Esophagus (tissue), 2 donors: ENCODE measurements around the gene MAP3K13. TPM values are rescaled to one million over a fixed set of nuclear protein-coding genes. Genes with fewer than 3 reads are reported as not detected.

Experiments used
- H3K27ac ChIP-seq, 2 donors: one replicate each; pipeline ENCODE4 v1.5.1; 2013; ENCODE audit warnings: low read depth in 2 of 2, mild to moderate bottlenecking in 2 of 2, inconsistent platforms in 1 of 2, low read length in 1 of 2, moderate library complexity in 1 of 2
- H3K27me3 ChIP-seq, 2 donors: one replicate each; pipeline ENCODE4 v1.6.1; 2013; ENCODE audit warnings: low read length in 2 of 2, control low read depth in 1 of 2, mild to moderate bottlenecking in 1 of 2; ENCODE audit not compliant: insufficient read depth in 2 of 2, control insufficient read depth in 1 of 2
- H3K36me3 ChIP-seq, 2 donors: one replicate each; pipeline ENCODE4 v1.6.1; 2013; ENCODE audit warnings: low read length in 1 of 2; ENCODE audit not compliant: control insufficient read depth in 2 of 2, insufficient read depth in 2 of 2
- H3K4me1 ChIP-seq, 2 donors: one replicate each; pipeline ENCODE4 v1.6.1; 2013; ENCODE audit warnings: low read length in 1 of 2; ENCODE audit not compliant: control insufficient read depth in 2 of 2, insufficient read depth in 2 of 2
- H3K4me3 ChIP-seq, 2 donors: one replicate each; pipeline ENCODE4 v1.5.1; 2013; ENCODE audit warnings: low read length in 2 of 2, mild to moderate bottlenecking in 2 of 2, low read depth in 1 of 2, moderate library complexity in 1 of 2
- H3K9me3 ChIP-seq, 2 donors: one replicate each; pipeline ENCODE4 v1.6.1; 2013; ENCODE audit warnings: mild to moderate bottlenecking in 2 of 2, low read depth in 1 of 2, low read length in 1 of 2, moderate library complexity in 1 of 2; ENCODE audit not compliant: control insufficient read depth in 2 of 2, insufficient read depth in 1 of 2
- WGBS, 2 donors: extraction: QIAGEN DNeasy Blood & Tissue Kit; methylation state at CpG; one replicate each; pipeline ENCODE4 v1.1.7; 2013; 5-methylcytosine and 5-hydroxymethylcytosine counted together
- polyA plus RNA-seq, 2 donors: library from polyadenylated mRNA; stranded (reverse); fragments of 200-250 nt; gene quantifications; one replicate each; pipeline ENCODE4 v1.2.3, GENCODE V29; 2013
- donor health status: healthy with polysubstance abuse.
- donor health status: Bipolar disorder and iron deficiency.

The MAP3K13 gene
- polyA plus RNA-seq, 2 donors: 14.7 to 25.5 TPM

DNA sequence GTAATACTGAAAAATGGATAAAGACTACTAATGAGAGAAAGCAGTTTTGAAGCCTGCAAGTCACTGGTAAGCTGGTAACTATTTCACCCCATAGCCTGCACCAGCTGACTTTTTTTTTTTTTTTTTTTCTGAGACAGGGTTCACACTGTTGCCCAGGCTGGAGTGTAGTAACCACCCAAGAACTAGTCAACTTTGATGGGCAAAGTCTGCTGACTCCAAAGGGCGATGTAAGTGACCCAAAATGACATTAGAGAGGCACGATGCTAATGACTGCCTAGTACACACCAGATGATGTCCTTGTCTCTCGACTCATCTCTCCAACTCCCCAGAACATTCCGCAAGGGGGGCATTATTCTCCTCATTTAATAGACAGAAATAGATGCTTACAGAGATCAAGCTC is 148.8 kb downstream of the MAP3K13 start:
- Histone ChIP-seq H3K27ac (no peak overlapping the region), H3K4me1 (no peaks in the 10 kb centered on the region), H3K36me3 (peaks cover 0 to 3% of the 10 kb centered on the region in 2 donors), H3K27me3 (no peaks in the 10 kb centered on the region), H3K9me3 (no peaks in the 10 kb centered on the region), H3K4me3 (no peak overlapping the region)
- WGBS, 2 donors: 83 to 90% methylated on average over 4 of the region's 4 CpGs

GRCh38 chr3:185517387-185518130 is 154.6 kb downstream of the MAP3K13 start:
- Histone ChIP-seq H3K36me3 (peaks cover 0 to 3% of the 10 kb centered on the region in 2 donors), H3K4me3 (no peak overlapping the region), H3K27me3 (no peaks in the 10 kb centered on the region), H3K9me3 (no peaks in the 10 kb centered on the region), H3K27ac (no peak overlapping the region), H3K4me1 (no peaks in the 10 kb centered on the region)
- 78 to 92% methylated on average over 2 of the region's 2 CpGs for WGBS, 2 donors

GRCh38 chr3:185519021-185519420 is 156.1 kb downstream of the MAP3K13 start:
- no peak overlapping the region for H3K27ac ChIP-seq
- no peak overlapping the region for H3K4me3 ChIP-seq
- H3K9me3 ChIP-seq: no peaks in the 10 kb centered on the region
- no peaks in the 10 kb centered on the region for H3K27me3 ChIP-seq
- H3K36me3 ChIP-seq: peaks cover 0 to 3% of the 10 kb centered on the region in 2 donors
- no peaks in the 10 kb centered on the region for H3K4me1 ChIP-seq
- 60 to 69% methylated on average over 5 of the region's 5 CpGs for WGBS, 2 donors

- no peak overlapping the region for H3K27ac ChIP-seq
- WGBS, 2 donors: 86 to 89% methylated on average over 7 of the region's 7 CpGs
- no peaks in the 10 kb centered on the region for H3K4me1 ChIP-seq
- H3K9me3 ChIP-seq: no peaks in the 10 kb centered on the region
- no peaks in the 10 kb centered on the region for H3K36me3 ChIP-seq
- H3K4me3 ChIP-seq: no peak overlapping the region
- no peaks in the 10 kb centered on the region for H3K27me3 ChIP-seq
These were observed 158.6 kb downstream of the MAP3K13 start for GRCh38 chr3:185521349-185522138.

- Histone ChIP-seq H3K4me3 (no peak overlapping the region), H3K27me3 (no peaks in the 10 kb centered on the region), H3K4me1 (peaks cover 0 to 6% of the 10 kb centered on the region in 2 donors), H3K27ac (no peak overlapping the region), H3K36me3 (no peaks in the 10 kb centered on the region), H3K9me3 (no peaks in the 10 kb centered on the region)
- WGBS, 2 donors: 83 to 94% methylated on average over 2 of the region's 2 CpGs
These were observed 163.5 kb downstream of the MAP3K13 start for GRCh38 chr3:185526349-185526951.

DNA sequence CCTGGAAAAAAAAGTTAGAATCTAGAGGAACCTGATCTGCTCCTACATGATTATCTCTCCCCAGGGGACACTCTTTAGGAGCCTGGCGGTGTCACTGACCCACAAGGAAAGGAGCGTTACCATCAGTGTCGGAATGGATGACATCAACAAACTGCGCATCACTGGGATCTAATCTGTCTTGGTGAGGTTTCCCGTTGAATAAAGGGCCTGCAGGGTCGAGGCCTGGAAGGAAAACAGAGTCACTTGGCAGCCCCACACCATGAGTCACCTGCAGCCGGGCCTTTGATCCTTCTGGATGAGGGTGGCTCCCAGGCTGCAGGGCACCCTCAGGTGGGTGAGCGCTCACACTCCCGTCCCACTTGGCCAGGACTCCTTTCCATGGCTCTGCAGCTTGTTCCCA is 164.4 kb downstream of the MAP3K13 start:
- WGBS, 2 donors: 48 to 56% methylated on average over 9 of the region's 9 CpGs
- no peak overlapping the region for H3K4me3 ChIP-seq
- peaks cover 0 to 6% of the 10 kb centered on the region in 2 donors for H3K4me1 ChIP-seq
- no peaks in the 10 kb centered on the region for H3K9me3 ChIP-seq
- no peaks in the 10 kb centered on the region for H3K36me3 ChIP-seq
- no peaks in the 10 kb centered on the region for H3K27me3 ChIP-seq
- H3K27ac ChIP-seq: peak overlapping the region; percentile 18 to 75

GRCh38 chr3:185528532-185528931 is 165.6 kb downstream of the MAP3K13 start:
- H3K27ac ChIP-seq: peak overlapping the region in 1 of 2 donors; percentile 41

DNA sequence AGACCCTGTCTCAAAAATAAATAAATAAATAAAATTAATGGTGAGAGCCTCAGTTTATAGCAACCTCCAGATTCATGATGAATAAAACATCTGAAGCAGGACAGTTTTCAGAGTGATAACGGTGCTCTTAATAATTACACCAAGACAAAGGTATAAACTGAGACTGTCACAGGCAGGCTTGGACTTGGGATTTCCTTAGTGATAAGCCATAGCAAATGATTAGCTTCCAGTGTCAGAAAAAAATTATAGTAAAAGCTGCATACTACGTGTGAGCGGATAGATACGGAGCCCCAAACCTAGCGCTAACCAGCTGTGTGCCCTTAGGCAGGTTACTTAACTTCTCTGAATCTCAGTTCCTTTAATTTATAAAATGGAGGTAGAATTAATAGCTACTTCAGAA is 167.9 kb downstream of the MAP3K13 start:
- 52 to 59% methylated on average over 5 of the region's 5 CpGs for WGBS, 2 donors
- no peaks in the 10 kb centered on the region for H3K9me3 ChIP-seq
- no peaks in the 10 kb centered on the region for H3K36me3 ChIP-seq
- no peak overlapping the region for H3K4me3 ChIP-seq
- H3K27ac ChIP-seq: no peak overlapping the region
- peaks cover 0 to 6% of the 10 kb centered on the region in 2 donors for H3K4me1 ChIP-seq
- no peaks in the 10 kb centered on the region for H3K27me3 ChIP-seq

More at GRCh38 chr3:185528532-185528931, 165.6 kb downstream of the MAP3K13 start:
- WGBS, 2 donors: 70 to 75% methylated on average over 6 of the region's 6 CpGs
- no peaks in the 10 kb centered on the region for H3K9me3 ChIP-seq
- H3K36me3 ChIP-seq: no peaks in the 10 kb centered on the region
- H3K4me1 ChIP-seq: peaks cover 0 to 6% of the 10 kb centered on the region in 2 donors
- H3K27me3 ChIP-seq: no peaks in the 10 kb centered on the region
- H3K4me3 ChIP-seq: no peak overlapping the region

- Histone ChIP-seq H3K27me3 (no peaks in the 10 kb centered on the region), H3K27ac (no peak overlapping the region), H3K9me3 (no peaks in the 10 kb centered on the region), H3K4me3 (no peak overlapping the region), H3K4me1 (no peaks in the 10 kb centered on the region), H3K36me3 (no peaks in the 10 kb centered on the region)
- 53 to 59% methylated on average over 5 of the region's 5 CpGs for WGBS, 2 donors
These were observed 170.0 kb downstream of the MAP3K13 start for GRCh38 chr3:185532901-185533300.
